HG03342 (cell line): Measurements from ENCODE around the gene GPR18.
A peak's percentile ranks its signal among the peaks of the same experiment; 100 is the strongest.
"Not testable (repeated sequence)": the region's sequence is repeated elsewhere in the genome, so short reads cannot be mapped to it uniquely, and the experiment has no call there.

Source experiments
- ATAC-seq: cut with Tn5 transposase; IDR thresholded peaks from one replicate; pipeline ENCODE4 v1.9.1; 2021; ENCODE audit warnings: mild to moderate bottlenecking, moderate library complexity; ENCODE audit not compliant: unreplicated experiment

GPR18 gene

GRCh38 chr13:99231721-99232120, 26.5 kb downstream of the GPR18 start:
- ATAC-seq: peak; percentile 25

GRCh38 chr13:99230991-99231390, 27.2 kb downstream of the GPR18 start:
- no peak for ATAC-seq

GRCh38 chr13:99230588-99230987, 27.6 kb downstream of the GPR18 start:
- not testable (repeated sequence) for ATAC-seq

GRCh38 chr13:99228737-99229691, 29.2 kb downstream of the GPR18 start:
- peak; percentile 91 for ATAC-seq

GRCh38 chr13:99227909-99228688, 30.1 kb downstream of the GPR18 start:
- no peak for ATAC-seq

GRCh38 chr13:99227331-99227900, 30.8 kb downstream of the GPR18 start:
- ATAC-seq: no peak

- ATAC-seq: no peak
Measured at GRCh38 chr13:99226513-99226912, 31.7 kb downstream of the GPR18 start.

GRCh38 chr13:99225078-99225477, 33.1 kb downstream of the GPR18 start:
- ATAC-seq: no peak

- no peak for ATAC-seq
Measured at GRCh38 chr13:99224021-99224420, 34.2 kb downstream of the GPR18 start.

- no peak for ATAC-seq
Measured at GRCh38 chr13:99223587-99223986, 34.6 kb downstream of the GPR18 start.

GRCh38 chr13:99221567-99222239, 36.5 kb downstream of the GPR18 start:
- ATAC-seq: no peak

- ATAC-seq: no peak
Measured at GRCh38 chr13:99220199-99220935, 37.8 kb downstream of the GPR18 start.

GRCh38 chr13:99218969-99219368, 39.2 kb downstream of the GPR18 start:
- ATAC-seq: peak; percentile 41

GRCh38 chr13:99218545-99218944, 39.6 kb downstream of the GPR18 start:
- ATAC-seq: no peak

GRCh38 chr13:99218126-99218525, 40.1 kb downstream of the GPR18 start:
- no peak for ATAC-seq

GRCh38 chr13:99217461-99218110, 40.6 kb downstream of the GPR18 start:
- ATAC-seq: no peak

- ATAC-seq: no peak
Measured at GRCh38 chr13:99215184-99215830, 42.9 kb downstream of the GPR18 start.

GRCh38 chr13:99214731-99215130, 43.4 kb downstream of the GPR18 start:
- no peak for ATAC-seq

GRCh38 chr13:99214232-99214631, 43.9 kb downstream of the GPR18 start:
- peak; percentile 72 for ATAC-seq
